GM18526 (cell line): ENCODE measurements around the gene PPP2R3A.

Experiments
- POLR2A ChIP-seq: IDR thresholded peaks from 3 replicates; pipeline ENCODE4 v1.6.1; 2011; ENCODE audit not compliant: insufficient read length; ENCODE audit errors: extremely low read depth

PPP2R3A gene

GRCh38 chr3:136044980-136045745 is 79.6 kb downstream of the PPP2R3A start:
- TF ChIP-seq POLR2A, result no peak

GRCh38 chr3:136048068-136048467 is 82.5 kb downstream of the PPP2R3A start:
- TF ChIP-seq POLR2A, result no peak

- no peak for TF ChIP-seq POLR2A
Observed at GRCh38 chr3:136050250-136050649, 84.7 kb downstream of the PPP2R3A start.

GRCh38 chr3:136055491-136055890 is 90.0 kb downstream of the PPP2R3A start:
- TF ChIP-seq POLR2A, result no peak

GRCh38 chr3:136067211-136067610 is 101.7 kb downstream of the PPP2R3A start:
- TF ChIP-seq POLR2A, result no peak

- no peak for TF ChIP-seq POLR2A
Observed at GRCh38 chr3:136068708-136069107, 103.2 kb downstream of the PPP2R3A start.

GRCh38 chr3:136069933-136070332 is 104.4 kb downstream of the PPP2R3A start:
- no peak for TF ChIP-seq POLR2A

GRCh38 chr3:136070334-136070733 is 104.8 kb downstream of the PPP2R3A start:
- no peak for TF ChIP-seq POLR2A

- no peak for TF ChIP-seq POLR2A
Observed at GRCh38 chr3:136070953-136071949, 105.7 kb downstream of the PPP2R3A start.

GRCh38 chr3:136074546-136075170 is 109.1 kb downstream of the PPP2R3A start:
- TF ChIP-seq POLR2A, result no peak

GRCh38 chr3:136075218-136075808 is 109.8 kb downstream of the PPP2R3A start:
- no peak for TF ChIP-seq POLR2A

- no peak for TF ChIP-seq POLR2A
Observed at GRCh38 chr3:136075811-136076210, 110.3 kb downstream of the PPP2R3A start.

GRCh38 chr3:136078421-136079364 is 113.2 kb downstream of the PPP2R3A start:
- TF ChIP-seq POLR2A, result no peak

GRCh38 chr3:136093771-136094170 is 128.2 kb downstream of the PPP2R3A start:
- TF ChIP-seq POLR2A, result no peak

GRCh38 chr3:136105044-136105443 is 139.5 kb downstream of the PPP2R3A start:
- TF ChIP-seq POLR2A, result no peak

- no peak for TF ChIP-seq POLR2A
Observed at GRCh38 chr3:136106101-136106500, 140.6 kb downstream of the PPP2R3A start.
